PC-9 (cell line): ENCODE data around the gene TOMM6. TPM values are rescaled to one million over a fixed set of nuclear protein-coding genes. Genes with fewer than 3 reads are reported as not detected.

Experiments used
- BruUV-seq: library from RNA; stranded (reverse); fragments of 400-500 nt; replicated peaks from 2 replicates; lab custom pipeline; 2021; lab: Mats Ljungman, UMichigan
- CTCF ChIA-PET: fragments of 300-600 bp; sonication (Branson Sonifier 250); formaldehyde crosslinking; loops from one replicate; lab custom pipeline; 2022; ENCODE audit warnings: antibody characterized with exemption; lab: Charles Lee
- POLR2A ChIA-PET: fragments of 300-600 bp; sonication (Branson Sonifier 250); formaldehyde crosslinking; loops from one replicate; lab custom pipeline; 2022; ENCODE audit warnings: antibody characterized with exemption; ENCODE audit not compliant: unreplicated experiment; lab: Charles Lee
- DNase-seq, 2 experiments: peaks; one replicate each; pipeline versions ENCODE4 v3.0.0 to v3.0.0-alpha.2; 2015 to 2022; ENCODE audit warnings: mixed read lengths in 1 of 2
- H2AFZ ChIP-seq: fragments of 200-600 bp; sonication (generic); 2 replicates; pipeline ENCODE4 v1.8.1; 2017; ENCODE audit warnings: antibody characterized with exemption
- H3F3A ChIP-seq: fragments of 200-600 bp; sonication (generic); 2 replicates; pipeline ENCODE4 v1.8.1; 2017; ENCODE audit warnings: antibody characterized with exemption, mild to moderate bottlenecking, low read depth; ENCODE audit not compliant: insufficient read depth
- H3K27ac ChIP-seq: fragments of 200-600 bp; sonication (generic); 2 replicates; pipeline ENCODE4 v1.6.1; 2016; ENCODE audit warnings: mixed run types
- H3K27me3 ChIP-seq: fragments of 200-600 bp; sonication (generic); 2 replicates; pipeline ENCODE4 v1.6.1; 2016; ENCODE audit warnings: low read depth, mixed run types; ENCODE audit not compliant: insufficient read depth
- H3K36me3 ChIP-seq: fragments of 200-600 bp; sonication (generic); 2 replicates; pipeline ENCODE4 v1.6.1; 2016; ENCODE audit warnings: low read depth, mixed run types
- H3K4me1 ChIP-seq: fragments of 200-600 bp; sonication (generic); replicated peaks from 2 replicates; pipeline ENCODE4 v1.6.1; 2016; ENCODE audit warnings: mixed run types; ENCODE audit not compliant: insufficient read depth
- H3K4me2 ChIP-seq: fragments of 200-600 bp; sonication (generic); 2 replicates; pipeline ENCODE4 v1.6.1; 2017; ENCODE audit warnings: mixed run types
- H3K4me3 ChIP-seq: fragments of 200-600 bp; sonication (generic); 2 replicates; pipeline ENCODE4 v1.6.1; 2016; ENCODE audit warnings: mixed run types
- H3K79me2 ChIP-seq: fragments of 200-600 bp; sonication (generic); 2 replicates; pipeline ENCODE4 v1.6.1; 2017; ENCODE audit warnings: low read depth, mixed run types
- H3K9me2 ChIP-seq: fragments of 200-600 bp; sonication (generic); 2 replicates; pipeline ENCODE4 v1.8.1; 2017; ENCODE audit warnings: mild to moderate bottlenecking; ENCODE audit not compliant: insufficient read depth
- H3K9me3 ChIP-seq: fragments of 200-600 bp; sonication (generic); 2 replicates; pipeline ENCODE4 v1.8.1; 2016; ENCODE audit warnings: low read depth; ENCODE audit not compliant: insufficient read depth
- H4K20me1 ChIP-seq: fragments of 200-600 bp; sonication (generic); 2 replicates; pipeline ENCODE4 v1.8.1; 2017; ENCODE audit not compliant: insufficient read depth
- EZH2 ChIP-seq: fragments of 200-600 bp; sonication (generic); IDR thresholded peaks from 2 replicates; pipeline ENCODE4 v1.8.0; 2017; ENCODE audit warnings: antibody characterized with exemption, low read depth
- intact Hi-C: fragments of 100-400 bp; cut with micrococcal nuclease; formaldehyde crosslinking; loops from one replicate; pipeline ENCODE4 v1.10.0; 2022; ENCODE audit not compliant: unreplicated experiment
- total RNA-seq: library from RNA; stranded (reverse); gene quantifications from 2 replicates; pipeline ENCODE4 v1.2.3, GENCODE V29; 2021
- TF ChIP-seq, protein P1 (sequence below): fragments of 200-600 bp; sonication (generic); conservative IDR thresholded peaks from 2 replicates; pipeline ENCODE4 v1.6.1; 2017; ENCODE audit warnings: mixed run types, antibody characterized with exemption, mild to moderate bottlenecking, moderate library complexity

Gene TOMM6
- total RNA-seq, 1 experiment from 2014 or later: 170 TPM

DNA sequence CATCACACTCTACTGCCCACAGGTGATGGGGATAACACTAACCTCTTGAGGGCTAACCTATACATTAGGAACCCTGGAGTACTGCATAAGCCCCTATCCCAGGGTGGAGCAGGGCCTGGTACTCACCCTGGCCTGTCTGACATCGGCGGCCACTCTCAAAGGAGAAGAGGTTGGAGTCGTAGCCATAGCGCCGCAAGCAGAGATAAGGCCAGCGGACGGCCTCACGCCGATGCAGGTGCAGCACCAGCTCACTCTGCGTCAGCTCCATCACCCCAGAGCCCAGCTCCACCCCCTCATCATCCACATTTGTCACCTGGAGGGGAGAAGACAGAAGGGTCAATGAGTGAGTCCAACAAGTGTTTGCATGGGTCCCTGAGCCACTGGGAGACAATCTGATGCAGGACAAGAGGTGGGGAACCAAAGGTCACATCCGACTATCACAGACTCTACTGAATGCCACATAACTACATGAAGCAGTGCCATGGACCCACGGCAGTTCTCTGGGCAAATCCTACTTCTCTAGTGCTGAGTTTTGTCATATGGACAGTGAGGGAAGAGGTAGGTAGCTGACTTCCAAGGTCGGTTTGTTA, 12.1 kb upstream of the TOMM6 start:
- no peak for TF ChIP-seq EZH2
- TF ChIP-seq, protein P1, sequence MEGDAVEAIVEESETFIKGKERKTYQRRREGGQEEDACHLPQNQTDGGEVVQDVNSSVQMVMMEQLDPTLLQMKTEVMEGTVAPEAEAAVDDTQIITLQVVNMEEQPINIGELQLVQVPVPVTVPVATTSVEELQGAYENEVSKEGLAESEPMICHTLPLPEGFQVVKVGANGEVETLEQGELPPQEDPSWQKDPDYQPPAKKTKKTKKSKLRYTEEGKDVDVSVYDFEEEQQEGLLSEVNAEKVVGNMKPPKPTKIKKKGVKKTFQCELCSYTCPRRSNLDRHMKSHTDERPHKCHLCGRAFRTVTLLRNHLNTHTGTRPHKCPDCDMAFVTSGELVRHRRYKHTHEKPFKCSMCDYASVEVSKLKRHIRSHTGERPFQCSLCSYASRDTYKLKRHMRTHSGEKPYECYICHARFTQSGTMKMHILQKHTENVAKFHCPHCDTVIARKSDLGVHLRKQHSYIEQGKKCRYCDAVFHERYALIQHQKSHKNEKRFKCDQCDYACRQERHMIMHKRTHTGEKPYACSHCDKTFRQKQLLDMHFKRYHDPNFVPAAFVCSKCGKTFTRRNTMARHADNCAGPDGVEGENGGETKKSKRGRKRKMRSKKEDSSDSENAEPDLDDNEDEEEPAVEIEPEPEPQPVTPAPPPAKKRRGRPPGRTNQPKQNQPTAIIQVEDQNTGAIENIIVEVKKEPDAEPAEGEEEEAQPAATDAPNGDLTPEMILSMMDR: no peak
- H3K36me3 ChIP-seq: no peaks in the 10 kb centered on the region
- ChIA-PET POLR2A (no interaction called here), CTCF (interaction anchor here (0.9 kb wide), 1 partner anchor 39 kb away, joined by 21 read pairs; no protein-coding TSS in a partner anchor)
- no peaks in the 10 kb centered on the region for H3K9me2 ChIP-seq
- H3F3A ChIP-seq: 0 out of 2 replicates have a peak, but pooled peaks cover 3% of the 10 kb centered on the region
- no peaks in the 10 kb centered on the region for H3K79me2 ChIP-seq
- H3K4me3 ChIP-seq: no peak overlapping the region
- H3K27me3 ChIP-seq: no peaks in the 10 kb centered on the region
- H4K20me1 ChIP-seq: no peaks in the 10 kb centered on the region
- DNase-seq: no peak
- H3K9me3 ChIP-seq: no peaks in the 10 kb centered on the region
- H3K4me1 ChIP-seq: peaks cover 7% of the 10 kb centered on the region; the same call in 1 of the 2 replicates
- intact Hi-C loops: no loop called here
- H3K27ac ChIP-seq: no peak overlapping the region
- BruUV-seq: no TSS peak
- no peak overlapping the region for H2AFZ ChIP-seq
- H3K4me2 ChIP-seq: no peak overlapping the region

GRCh38 chr6:41777551-41778285, 9.8 kb upstream of the TOMM6 start:
- Histone ChIP-seq H3K9me2 (no peaks in the 10 kb centered on the region), H3K27ac (no peak overlapping the region), H3K4me2 (no peak overlapping the region), H3K36me3 (no peaks in the 10 kb centered on the region), H3K27me3 (no peaks in the 10 kb centered on the region), H4K20me1 (no peaks in the 10 kb centered on the region), H3K4me3 (no peak overlapping the region), H3K4me1 (peaks cover 18% of the 10 kb centered on the region), H3K9me3 (no peaks in the 10 kb centered on the region), H3F3A (peaks cover 16% of the 10 kb centered on the region; the same call in 1 of the 2 replicates), H3K79me2 (no peaks in the 10 kb centered on the region), H2AFZ (no peak overlapping the region)
- no TSS peak for BruUV-seq
- intact Hi-C loops: no loop called here
- ChIA-PET POLR2A (no interaction called here), CTCF (interaction anchor here (0.6 kb wide), 1 partner anchor 41 kb away, joined by 4 read pairs; no protein-coding TSS in a partner anchor)
- no peak for DNase-seq
- no peak for TF ChIP-seq EZH2
- TF ChIP-seq, protein P1: no peak

DNA sequence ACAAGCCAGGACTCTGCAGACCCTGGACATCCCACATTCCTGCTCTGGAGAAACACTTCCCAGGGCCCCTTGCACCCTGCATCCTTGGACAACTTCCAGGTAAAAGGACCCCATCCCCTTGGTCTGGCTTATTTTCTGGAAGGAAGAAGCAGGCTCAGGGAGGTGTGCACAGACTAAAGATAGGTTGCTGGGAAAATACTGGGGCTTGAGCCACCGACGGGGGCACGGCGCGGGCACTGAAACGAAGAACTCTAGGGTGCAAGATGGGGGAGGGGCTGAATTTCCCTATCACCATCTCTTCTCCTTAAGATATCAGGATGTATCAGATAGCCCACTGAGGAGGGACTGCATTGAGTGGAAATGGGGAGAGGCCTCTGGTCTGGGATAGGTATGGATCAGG, 8.6 kb upstream of the TOMM6 start:
- no TSS peak for BruUV-seq
- H3K4me2 ChIP-seq: peak overlapping the region; percentile 96
- H3K36me3 ChIP-seq: no peaks in the 10 kb centered on the region
- H3F3A ChIP-seq: peaks cover 22% of the 10 kb centered on the region; the same call in 1 of the 2 replicates
- H3K27ac ChIP-seq: no peak overlapping the region
- intact Hi-C loops: no loop called here
- TF ChIP-seq EZH2: no peak
- TF ChIP-seq, protein P1: no peak
- CTCF ChIA-PET: no interaction called here
- peak overlapping the region; percentile 74; the same call in 1 of the 2 replicates for H2AFZ ChIP-seq
- no peak for DNase-seq
- H3K9me3 ChIP-seq: no peaks in the 10 kb centered on the region
- no peaks in the 10 kb centered on the region for H3K9me2 ChIP-seq
- POLR2A ChIA-PET: no interaction called here
- no peaks in the 10 kb centered on the region for H3K79me2 ChIP-seq
- no peaks in the 10 kb centered on the region for H3K27me3 ChIP-seq
- peaks cover 23% of the 10 kb centered on the region for H3K4me1 ChIP-seq
- H4K20me1 ChIP-seq: no peaks in the 10 kb centered on the region
- H3K4me3 ChIP-seq: peak overlapping the region; percentile 94
